Measurements from ENCODE around the gene KXD1. TPM values are rescaled to one million over a fixed set of nuclear protein-coding genes. Genes with fewer than 3 reads are reported as not detected.
"Not testable (repeated sequence)": the region's sequence is repeated elsewhere in the genome, so short reads cannot be mapped to it uniquely, and the experiment has no call there.

KXD1 gene
- polyA plus RNA-seq, 1 donor, result 56.5 TPM

- DNase-seq, result no peak
These were observed 40.4 kb downstream of the KXD1 start for GRCh38 chr19:18597809-18598660.

GRCh38 chr19:18599485-18599884, 41.8 kb downstream of the KXD1 start:
- no peak for DNase-seq

GRCh38 chr19:18600692-18601397, 43.2 kb downstream of the KXD1 start:
- DNase-seq, result not testable (repeated sequence)

- DNase-seq, result no peak
These were observed 44.2 kb downstream of the KXD1 start for GRCh38 chr19:18601875-18602274.

GRCh38 chr19:18603255-18603957, 45.7 kb downstream of the KXD1 start:
- no peak for DNase-seq

- no peak for DNase-seq
These were observed 46.5 kb downstream of the KXD1 start for GRCh38 chr19:18603958-18604819.

GRCh38 chr19:18604820-18605159, 47.1 kb downstream of the KXD1 start:
- DNase-seq, result no peak

GRCh38 chr19:18605196-18605545, 47.5 kb downstream of the KXD1 start:
- DNase-seq, result no peak

GRCh38 chr19:18605546-18606280, 48.0 kb downstream of the KXD1 start:
- DNase-seq, result no peak

- no peak for DNase-seq
These were observed 48.9 kb downstream of the KXD1 start, which contains the start of gene CRLF1 for GRCh38 chr19:18606281-18607225. Gene CRLF1 (minus strand): TSS chr19:18606799. CDS start chr19:18606656, 143 bp downstream.

GRCh38 chr19:18607226-18608101, 49.8 kb downstream of the KXD1 start:
- DNase-seq, result no peak

- no peak for DNase-seq
These were observed 50.6 kb downstream of the KXD1 start for GRCh38 chr19:18608102-18608804.

GRCh38 chr19:18608805-18609716, 51.4 kb downstream of the KXD1 start:
- no peak for DNase-seq

- no peak for DNase-seq
These were observed 52.0 kb downstream of the KXD1 start for GRCh38 chr19:18609717-18610051.

GRCh38 chr19:18610245-18610555, 52.5 kb downstream of the KXD1 start:
- no peak for DNase-seq

- DNase-seq, result no peak
These were observed 53.1 kb downstream of the KXD1 start for GRCh38 chr19:18610556-18611326.
